ENCODE measurements around the gene NPPC.

GRCh38 chr2:231935207-231935524 is 9.0 kb upstream of the NPPC start:
- TF ChIP-seq CTCF (conservative IDR thresholded peaks at IDR 0.05; ENCODE audit: low read length) (no peak), EZH2phosphoT487 (IDR thresholded peaks at IDR 0.05; ENCODE audit: borderline replicate concordance, low read depth, low read length) (no peak)

All from OCI-LY7 (cell line).